C4-2B (cell line): ENCODE measurements around the gene FDXR.
A peak's percentile ranks its signal among the peaks of the same experiment; 100 is the strongest.

Experiments used
- H3K27ac ChIP-seq: fragments of 450-650 bp; 2 replicates; pipeline ENCODE4 v1.5.1; 2017
- ZFX ChIP-seq: fragments of 450-650 bp; IDR thresholded peaks from 2 replicates; pipeline ENCODE4 v1.6.1; 2017
- TF ChIP-seq, protein P1 (sequence below): fragments of 450-650 bp; conservative IDR thresholded peaks from 2 replicates; pipeline ENCODE4 v1.5.1; 2017; ENCODE audit warnings: mild to moderate bottlenecking

Gene FDXR

GRCh38 chr17:74862108-74862901 lies 10.5 kb downstream of the FDXR start:
- no peak overlapping the region for H3K27ac ChIP-seq
- TF ChIP-seq ZFX: no peak
- TF ChIP-seq, protein P1, sequence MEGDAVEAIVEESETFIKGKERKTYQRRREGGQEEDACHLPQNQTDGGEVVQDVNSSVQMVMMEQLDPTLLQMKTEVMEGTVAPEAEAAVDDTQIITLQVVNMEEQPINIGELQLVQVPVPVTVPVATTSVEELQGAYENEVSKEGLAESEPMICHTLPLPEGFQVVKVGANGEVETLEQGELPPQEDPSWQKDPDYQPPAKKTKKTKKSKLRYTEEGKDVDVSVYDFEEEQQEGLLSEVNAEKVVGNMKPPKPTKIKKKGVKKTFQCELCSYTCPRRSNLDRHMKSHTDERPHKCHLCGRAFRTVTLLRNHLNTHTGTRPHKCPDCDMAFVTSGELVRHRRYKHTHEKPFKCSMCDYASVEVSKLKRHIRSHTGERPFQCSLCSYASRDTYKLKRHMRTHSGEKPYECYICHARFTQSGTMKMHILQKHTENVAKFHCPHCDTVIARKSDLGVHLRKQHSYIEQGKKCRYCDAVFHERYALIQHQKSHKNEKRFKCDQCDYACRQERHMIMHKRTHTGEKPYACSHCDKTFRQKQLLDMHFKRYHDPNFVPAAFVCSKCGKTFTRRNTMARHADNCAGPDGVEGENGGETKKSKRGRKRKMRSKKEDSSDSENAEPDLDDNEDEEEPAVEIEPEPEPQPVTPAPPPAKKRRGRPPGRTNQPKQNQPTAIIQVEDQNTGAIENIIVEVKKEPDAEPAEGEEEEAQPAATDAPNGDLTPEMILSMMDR: peak; percentile 82

DNA sequence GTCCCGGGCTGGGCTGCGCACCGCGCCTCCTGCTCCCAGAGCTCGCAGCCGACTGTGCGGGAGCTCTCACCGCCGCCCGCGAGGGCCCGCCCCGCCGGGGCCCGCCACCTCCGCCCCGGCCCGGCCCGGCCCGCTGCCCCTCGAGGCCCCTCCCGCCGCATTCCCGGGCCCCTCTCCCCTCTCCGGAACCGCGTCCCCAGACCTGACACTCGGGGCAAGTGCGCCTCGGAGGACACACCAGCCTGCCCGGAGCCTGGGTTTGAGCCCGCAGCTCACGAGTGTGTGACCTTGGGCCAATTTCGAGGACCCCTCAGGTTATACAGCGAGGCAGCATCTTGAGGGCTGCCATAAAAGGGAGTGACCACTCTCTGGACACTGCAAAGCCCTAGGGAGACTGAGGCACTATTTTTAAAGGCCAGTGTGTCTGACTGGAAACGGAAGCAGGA lies 11.1 kb downstream of the FDXR start:
- TF ChIP-seq, protein P1: no peak
- no peak for TF ChIP-seq ZFX
- no peak overlapping the region for H3K27ac ChIP-seq

GRCh38 chr17:74860872-74861661 lies 11.7 kb downstream of the FDXR start:
- TF ChIP-seq ZFX: no peak
- TF ChIP-seq, protein P1: no peak
- no peak overlapping the region for H3K27ac ChIP-seq

DNA sequence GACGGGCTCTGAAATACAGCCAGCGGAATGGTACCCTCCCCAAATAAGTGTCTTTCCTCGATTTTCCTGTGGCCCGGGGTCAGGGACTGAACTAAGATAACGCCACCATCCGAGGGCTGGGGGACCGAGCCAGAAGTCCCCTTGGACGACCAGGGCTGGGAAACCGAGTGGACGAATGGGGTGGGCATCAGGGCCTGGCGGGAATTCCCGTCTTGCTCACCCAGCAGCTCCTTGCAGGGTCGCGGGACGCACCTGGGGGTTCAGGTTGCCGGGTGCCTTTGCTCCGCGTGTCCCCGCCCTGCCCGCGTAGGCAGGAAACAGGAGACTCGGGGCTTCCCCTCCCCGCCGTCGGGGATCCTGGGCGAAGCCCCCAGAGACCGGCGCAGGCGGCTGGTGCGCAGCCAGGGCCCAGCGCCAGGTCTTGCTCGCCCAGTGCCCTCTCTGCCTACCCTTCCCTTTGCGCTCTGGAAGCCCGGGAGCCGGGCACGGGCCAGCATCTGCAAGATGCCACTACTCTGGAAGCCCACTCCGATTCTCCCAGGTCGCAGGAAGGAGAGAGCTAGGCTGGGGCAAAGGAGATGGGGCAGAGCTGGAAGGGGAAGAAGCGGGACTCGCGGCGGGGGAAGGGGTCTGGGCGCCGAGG lies 12.4 kb downstream of the FDXR start:
- TF ChIP-seq ZFX: no peak
- TF ChIP-seq, protein P1: no peak; the same call in 1 of the 2 replicates
- H3K27ac ChIP-seq: no peak overlapping the region

DNA sequence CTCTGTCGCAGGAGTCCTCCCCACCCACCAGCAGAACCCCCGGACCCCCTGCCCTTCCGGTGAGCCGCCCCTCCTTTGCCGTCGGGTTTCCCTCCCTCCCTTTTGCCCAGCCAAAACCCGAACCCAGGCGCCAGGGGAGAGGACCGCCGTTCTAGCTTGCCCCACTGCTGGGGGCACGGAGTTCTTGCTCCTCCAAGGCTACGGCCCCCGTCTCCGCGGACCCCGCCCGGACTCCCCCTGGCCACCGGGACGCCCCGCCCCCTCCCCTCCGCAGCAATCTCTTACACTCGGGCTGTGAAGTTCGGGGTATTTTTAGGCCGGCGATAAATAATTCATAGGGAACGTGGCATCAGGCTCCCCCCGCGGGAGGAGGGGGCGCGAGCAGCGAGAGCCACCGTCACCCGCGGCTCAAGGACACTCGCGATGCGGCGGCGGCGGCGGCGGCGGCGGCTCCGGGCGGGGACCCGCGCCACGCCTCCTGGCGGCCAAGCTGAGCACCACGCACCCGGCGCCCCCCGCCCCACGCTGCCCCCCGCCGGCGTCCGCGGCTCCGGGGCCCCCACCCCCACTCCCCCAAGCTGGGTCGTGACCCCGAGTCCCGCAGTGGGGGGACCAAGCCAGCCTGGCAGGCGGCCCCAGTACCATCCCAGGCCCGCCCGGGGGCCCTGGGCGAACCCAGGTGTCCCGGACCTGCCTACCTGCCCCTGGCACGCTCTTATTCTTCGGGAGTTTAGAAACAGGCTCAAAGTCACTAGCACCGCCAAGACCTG lies 13.2 kb downstream of the FDXR start, which contains the start of gene GRIN2C:
Gene GRIN2C, minus strand, starts transcription at position 427 of the 770 bp plus-strand sequence. CDS start 4,793 bp downstream, outside the sequence.
- H3K27ac ChIP-seq: no peak within 1 kb of the TSS

DNA sequence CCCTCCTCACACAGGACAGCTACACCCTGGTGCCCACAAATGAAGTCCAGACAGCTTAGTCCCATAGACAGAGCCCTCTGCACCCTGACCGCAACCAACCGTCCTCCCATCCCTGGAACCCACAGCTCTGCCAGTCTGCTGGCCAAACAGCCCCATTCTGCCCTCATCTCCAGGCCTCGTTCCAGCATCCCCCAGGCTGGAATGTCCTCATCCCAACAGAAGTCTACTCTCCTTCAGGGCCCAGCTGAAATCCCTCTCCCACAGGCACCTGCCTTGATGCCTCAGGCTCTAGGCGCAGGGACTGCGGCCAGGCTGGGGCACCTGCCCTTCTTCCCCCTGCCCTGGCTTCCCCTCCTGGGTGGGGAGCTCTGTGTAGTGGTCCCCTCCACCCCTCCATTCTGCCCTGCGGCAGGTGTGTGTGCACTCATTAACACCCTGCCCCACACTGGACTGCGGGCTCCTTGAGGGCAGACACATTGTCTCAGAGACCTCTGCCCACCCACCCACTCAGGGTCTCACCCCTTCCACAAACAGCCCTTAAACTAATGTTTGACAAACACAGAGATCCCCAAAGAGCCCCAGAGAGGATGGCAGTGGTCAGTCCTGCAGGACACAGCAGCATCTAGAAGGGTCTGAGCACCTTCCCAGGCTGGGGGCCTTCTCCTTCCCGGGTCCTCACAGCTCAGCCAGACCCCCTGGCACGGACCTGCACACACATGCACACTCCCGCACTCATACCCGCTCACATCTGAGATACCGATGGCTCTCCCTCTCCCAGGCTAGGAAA lies 13.9 kb downstream of the FDXR start:
- H3K27ac ChIP-seq: no peak overlapping the region
- TF ChIP-seq, protein P1: no peak
- TF ChIP-seq ZFX: no peak

More for the DNA sequence above, 13.2 kb downstream of the FDXR start, which contains the start of gene GRIN2C:
- TF ChIP-seq, protein P1: peak; percentile 87
- no peak for TF ChIP-seq ZFX
